H9 (cell line): ENCODE results near the gene POLR2L. TPM values are rescaled to one million over a fixed set of nuclear protein-coding genes. Genes with fewer than 3 reads are reported as not detected.

Experiments
- DNase-seq: peaks from one replicate; pipeline ENCODE4 v3.0.0-alpha.2; 2017
- H2AFZ ChIP-seq: one replicate; pipeline ENCODE4 v1.6.1; 2013; ENCODE audit warnings: mild to moderate bottlenecking, low read length, control low read depth, moderate library complexity
- H2AK5ac ChIP-seq: 2 replicates; pipeline ENCODE4 v1.6.1; 2013; ENCODE audit warnings: low read length, control low read depth, mixed read lengths; ENCODE audit not compliant: insufficient read length
- H2BK120ac ChIP-seq: one replicate; pipeline ENCODE4 v1.6.1; 2013; ENCODE audit warnings: low read depth, mild to moderate bottlenecking, low read length, control low read depth, inconsistent platforms; ENCODE audit not compliant: poor library complexity, severe bottlenecking
- H2BK12ac ChIP-seq: 2 replicates; pipeline ENCODE4 v1.6.1; 2013; ENCODE audit warnings: low read length, control low read depth, mixed read lengths, low read depth; ENCODE audit not compliant: insufficient read length
- H2BK15ac ChIP-seq: 2 replicates; pipeline ENCODE4 v1.6.1; 2013; ENCODE audit warnings: low read depth, low read length, control low read depth
- H2BK20ac ChIP-seq: one replicate; pipeline ENCODE4 v1.6.1; 2013; ENCODE audit warnings: low read depth, mild to moderate bottlenecking, low read length, control low read depth, inconsistent platforms; ENCODE audit not compliant: poor library complexity, severe bottlenecking
- H2BK5ac ChIP-seq: 2 replicates; pipeline ENCODE4 v1.6.1; 2013; ENCODE audit warnings: low read length, control low read depth, mixed read lengths; ENCODE audit not compliant: insufficient read length
- H3K14ac ChIP-seq: 2 replicates; pipeline ENCODE4 v1.6.1; 2013; ENCODE audit warnings: low read length, control low read depth; ENCODE audit not compliant: insufficient read depth
- H3K18ac ChIP-seq: 2 replicates; pipeline ENCODE4 v1.6.1; 2013; ENCODE audit warnings: low read depth, mild to moderate bottlenecking, mixed read lengths, low read length, control low read depth; ENCODE audit not compliant: insufficient read length
- H3K23ac ChIP-seq: 2 replicates; pipeline ENCODE4 v1.6.1; 2013; ENCODE audit warnings: low read length, control low read depth, mixed read lengths, low read depth; ENCODE audit not compliant: insufficient read length
- H3K23me2 ChIP-seq: 2 replicates; pipeline ENCODE4 v1.6.1; 2013; ENCODE audit warnings: low read depth, mild to moderate bottlenecking, mixed read lengths, low read length, control low read depth; ENCODE audit not compliant: insufficient read length, poor library complexity, severe bottlenecking
- H3K27ac ChIP-seq: 2 replicates; pipeline ENCODE4 v1.5.1; 2013; ENCODE audit warnings: low read length, control low read depth, mixed read lengths, low read depth; ENCODE audit not compliant: insufficient read length
- H3K27me3 ChIP-seq: 2 replicates; pipeline ENCODE4 v1.6.1; 2013; ENCODE audit warnings: low read length, control low read depth, inconsistent platforms; ENCODE audit not compliant: insufficient read depth
- H3K4ac ChIP-seq: 2 replicates; pipeline ENCODE4 v1.6.1; 2013; ENCODE audit warnings: low read depth, mild to moderate bottlenecking, control low read depth, inconsistent platforms, low read length, moderate library complexity
- H3K4me1 ChIP-seq: 2 replicates; pipeline ENCODE4 v1.6.1; 2013; ENCODE audit warnings: low read length, control low read depth, inconsistent platforms; ENCODE audit not compliant: insufficient read depth
- H3K4me2 ChIP-seq: 2 replicates; pipeline ENCODE4 v1.6.1; 2013; ENCODE audit warnings: low read length, control low read depth, mixed read lengths; ENCODE audit not compliant: insufficient read length, insufficient read depth
- H3K56ac ChIP-seq: 2 replicates; pipeline ENCODE4 v1.6.1; 2013; ENCODE audit warnings: low read depth, mild to moderate bottlenecking, mixed read lengths, low read length, control low read depth; ENCODE audit not compliant: insufficient read length
- H3K79me1 ChIP-seq: 2 replicates; pipeline ENCODE4 v1.6.1; 2013; ENCODE audit warnings: low read depth, mild to moderate bottlenecking, moderate library complexity, low read length, control low read depth, inconsistent platforms; ENCODE audit not compliant: insufficient read depth, poor library complexity, severe bottlenecking
- H3K79me2 ChIP-seq: 2 replicates; pipeline ENCODE4 v1.6.1; 2013; ENCODE audit warnings: low read length, control low read depth, inconsistent platforms; ENCODE audit not compliant: insufficient read depth
- H3K9ac ChIP-seq: 2 replicates; pipeline ENCODE4 v1.6.1; 2013; ENCODE audit warnings: low read length, control low read depth, mixed read lengths; ENCODE audit not compliant: insufficient read length; ENCODE audit errors: extremely low read depth
- H3K9me3 ChIP-seq: one replicate; pipeline ENCODE4 v1.6.1; 2013; ENCODE audit warnings: low read depth, low read length, inconsistent platforms; ENCODE audit not compliant: control insufficient read depth
- H3T11ph ChIP-seq: one replicate; pipeline ENCODE4 v1.6.1; 2013; ENCODE audit warnings: mild to moderate bottlenecking, low read length, control low read depth, inconsistent platforms
- H4K20me1 ChIP-seq: one replicate; pipeline ENCODE4 v1.6.1; 2013; ENCODE audit not compliant: control insufficient read depth, insufficient read length, insufficient read depth
- H4K5ac ChIP-seq: 2 replicates; pipeline ENCODE4 v1.6.1; 2013; ENCODE audit warnings: low read depth, mild to moderate bottlenecking, mixed read lengths, low read length, control low read depth; ENCODE audit not compliant: insufficient read length
- H4K8ac ChIP-seq: replicated peaks from 2 replicates; pipeline ENCODE4 v1.6.1; 2013; ENCODE audit warnings: low read length, control low read depth, mixed read lengths, low read depth; ENCODE audit not compliant: insufficient read length
- H4K91ac ChIP-seq: 2 replicates; pipeline ENCODE4 v1.6.1; 2013; ENCODE audit warnings: low read depth, mild to moderate bottlenecking, moderate library complexity, mixed read lengths, low read length, control low read depth; ENCODE audit not compliant: insufficient read length
- H3K27ac Mint-ChIP-seq, 3 experiments: 2 replicates in 2 of 3; 3 replicates in 1 of 3; pipeline ENCODE4 v1.8.0; 2020 to 2021; ENCODE audit warnings: mixed read lengths in 3 of 3, mild to moderate bottlenecking in 1 of 3, moderate library complexity in 1 of 3
- H3K27me3 Mint-ChIP-seq: 2 replicates; pipeline ENCODE4 v1.8.0; 2021; ENCODE audit warnings: low read depth, mild to moderate bottlenecking, moderate library complexity, mixed read lengths
- H3K36me3 Mint-ChIP-seq, 3 experiments: 2 replicates in 2 of 3; 3 replicates in 1 of 3; pipeline ENCODE4 v1.8.0; 2020 to 2021; ENCODE audit warnings: low read depth in 3 of 3, mixed read lengths in 3 of 3; ENCODE audit not compliant: insufficient read depth in 1 of 3
- H3K4me1 Mint-ChIP-seq, 2 experiments: 2 replicates each; pipeline ENCODE4 v1.8.0; 2020; ENCODE audit warnings: mixed read lengths in 2 of 2
- H3K4me3 Mint-ChIP-seq, 2 experiments: 2 replicates in 1 of 2; 3 replicates in 1 of 2; pipeline ENCODE4 v1.8.0; 2020 to 2021; ENCODE audit warnings: mild to moderate bottlenecking in 2 of 2, mixed read lengths in 2 of 2, moderate library complexity in 1 of 2
- H3K9me3 Mint-ChIP-seq, 2 experiments: 2 replicates in 1 of 2; 3 replicates in 1 of 2; pipeline ENCODE4 v1.8.0; 2020; ENCODE audit warnings: mild to moderate bottlenecking in 2 of 2, mixed read lengths in 2 of 2, moderate library complexity in 1 of 2
- WGBS: extraction: QIAGEN DNeasy Blood & Tissue Kit; methylation state at CpG from one replicate; pipeline ENCODE4 v1.1.7; 2013; ENCODE audit warnings: missing lambda C conversion rate, low lambda C conversion rate, mixed read lengths; ENCODE audit not compliant: insufficient read length; ENCODE audit errors: extremely low coverage; 5-methylcytosine and 5-hydroxymethylcytosine counted together
- total RNA-seq: library from RNA; stranded (reverse); gene quantifications from 2 replicates; pipeline ENCODE4 v1.2.1, GENCODE V29; 2021
- TF ChIP-seq, protein P1 (sequence below): fragments of 200-600 bp; sonication (generic); conservative IDR thresholded peaks from 3 replicates; pipeline ENCODE4 v1.8.0; 2021; ENCODE audit warnings: antibody characterized with exemption, mild to moderate bottlenecking

The POLR2L gene
- total RNA-seq, 1 experiment from 2014 or later: 135 TPM

DNA sequence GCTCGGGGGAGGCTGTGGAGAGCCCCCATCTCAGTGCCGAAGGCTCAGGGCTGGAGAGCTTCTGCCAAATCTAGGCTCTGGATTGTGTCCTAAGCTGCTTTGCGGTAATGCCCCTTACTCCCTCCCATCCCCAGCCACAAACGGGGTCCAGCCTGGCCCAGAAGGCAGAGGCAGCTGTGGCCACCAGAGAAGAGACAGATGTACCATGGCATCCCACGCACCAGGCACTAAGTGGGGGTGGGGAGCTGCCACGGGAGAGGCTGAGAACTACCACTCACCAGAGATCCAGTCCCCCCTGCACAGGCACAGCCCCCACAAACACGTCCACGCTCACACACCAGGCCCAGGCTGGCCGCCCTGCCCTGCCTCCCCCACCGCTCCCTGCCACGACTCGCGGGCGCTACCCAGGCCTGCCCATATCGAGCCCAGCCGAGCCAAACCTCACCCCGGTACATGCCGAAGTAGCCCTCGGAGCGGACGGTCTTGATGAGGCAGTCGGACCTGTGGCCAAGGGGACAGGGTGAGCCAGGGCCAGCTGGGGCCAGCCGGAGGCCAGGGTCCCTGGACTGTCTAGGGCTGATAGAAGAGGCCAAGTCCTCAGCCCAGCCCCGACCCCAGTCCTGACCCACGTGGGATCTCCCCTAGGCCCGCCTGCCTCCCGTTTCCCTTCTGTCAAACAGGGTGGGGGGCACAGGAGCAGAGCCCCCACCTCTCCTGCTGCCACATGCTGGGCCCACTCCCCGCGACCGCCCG lies 48.1 kb downstream of the POLR2L start:
- H3K9ac ChIP-seq: no peak overlapping the region
- WGBS: no CpG with 5 or more reads among the region's 31 CpGs
- H3K4me3 Mint-ChIP-seq: no peak overlapping the region

More for the DNA sequence above, 48.1 kb downstream of the POLR2L start:
- Histone ChIP-seq H3K9me3 (no peaks in the 10 kb centered on the region), H4K5ac (no peak overlapping the region), H2AK5ac (no peak overlapping the region), H2BK12ac (no peak overlapping the region), H4K8ac (no peak overlapping the region), H3T11ph (no peak overlapping the region), H3K4me2 (no peak overlapping the region), H2BK15ac (no peak overlapping the region), H3K18ac (no peak overlapping the region), H2AFZ (no peak overlapping the region), H2BK20ac (no peak overlapping the region), H3K23ac (no peak overlapping the region), H3K14ac (no peak overlapping the region), H3K79me1 (no peaks in the 10 kb centered on the region), H3K79me2 (no peaks in the 10 kb centered on the region), H2BK120ac (no peak overlapping the region), H4K91ac (no peak overlapping the region), H2BK5ac (no peak overlapping the region), H3K27ac (no peak overlapping the region), H3K23me2 (peaks cover 12% of the 10 kb centered on the region), H3K4me1 (no peaks in the 10 kb centered on the region; the same call in 1 of the 2 replicates), H3K27me3 (no peaks in the 10 kb centered on the region), H3K4ac (no peak overlapping the region), H3K56ac (no peak overlapping the region), H4K20me1 (peaks cover 2% of the 10 kb centered on the region)
- DNase-seq: no peak
- H3K27ac Mint-ChIP-seq: no peak overlapping the region
- H3K9me3 Mint-ChIP-seq: no peaks in the 10 kb centered on the region
- H3K4me1 Mint-ChIP-seq: peaks cover 16 to 32% of the 10 kb centered on the region in 2 experiments
- no peaks in the 10 kb centered on the region for H3K27me3 Mint-ChIP-seq
- TF ChIP-seq, protein P1, sequence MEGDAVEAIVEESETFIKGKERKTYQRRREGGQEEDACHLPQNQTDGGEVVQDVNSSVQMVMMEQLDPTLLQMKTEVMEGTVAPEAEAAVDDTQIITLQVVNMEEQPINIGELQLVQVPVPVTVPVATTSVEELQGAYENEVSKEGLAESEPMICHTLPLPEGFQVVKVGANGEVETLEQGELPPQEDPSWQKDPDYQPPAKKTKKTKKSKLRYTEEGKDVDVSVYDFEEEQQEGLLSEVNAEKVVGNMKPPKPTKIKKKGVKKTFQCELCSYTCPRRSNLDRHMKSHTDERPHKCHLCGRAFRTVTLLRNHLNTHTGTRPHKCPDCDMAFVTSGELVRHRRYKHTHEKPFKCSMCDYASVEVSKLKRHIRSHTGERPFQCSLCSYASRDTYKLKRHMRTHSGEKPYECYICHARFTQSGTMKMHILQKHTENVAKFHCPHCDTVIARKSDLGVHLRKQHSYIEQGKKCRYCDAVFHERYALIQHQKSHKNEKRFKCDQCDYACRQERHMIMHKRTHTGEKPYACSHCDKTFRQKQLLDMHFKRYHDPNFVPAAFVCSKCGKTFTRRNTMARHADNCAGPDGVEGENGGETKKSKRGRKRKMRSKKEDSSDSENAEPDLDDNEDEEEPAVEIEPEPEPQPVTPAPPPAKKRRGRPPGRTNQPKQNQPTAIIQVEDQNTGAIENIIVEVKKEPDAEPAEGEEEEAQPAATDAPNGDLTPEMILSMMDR: no peak
- H3K36me3 Mint-ChIP-seq: peaks cover 0 to 16% (median 3%) of the 10 kb centered on the region in 3 experiments; a peak in 2 of 7 replicates
